ENCODE results near the gene TXK.

- TF ChIP-seq CTCF (IDR thresholded peaks at IDR 0.05) (no peak), POLR2AphosphoS5 (IDR thresholded peaks at IDR 0.05) (no peak), POLR2A (IDR thresholded peaks at IDR 0.05) (no peak), EP300 (IDR thresholded peaks at IDR 0.05) (no peak)
Measured at GRCh38 chr4:48095441-48095840, 38.6 kb downstream of the TXK start.

Data from suprapubic skin (tissue), 4 donors.